H54 (cell line): ENCODE measurements around the gene TVP23A.

Source experiments
- DNase-seq: peaks from one replicate; pipeline ENCODE4 v3.0.0; 2011; ENCODE audit warnings: low spot score, mixed read lengths; ENCODE audit not compliant: insufficient read length
- FAIRE-seq: peaks from 3 replicates; lab custom pipeline; 2011; peaks lifted over from hg19 to GRCh38; lab: Jason Lieb, UNC
- POLR2A ChIP-seq: IDR thresholded peaks from 2 replicates; pipeline ENCODE4 v1.6.1; 2011; ENCODE audit warnings: low read depth, mild to moderate bottlenecking, low read length

The TVP23A gene

DNA sequence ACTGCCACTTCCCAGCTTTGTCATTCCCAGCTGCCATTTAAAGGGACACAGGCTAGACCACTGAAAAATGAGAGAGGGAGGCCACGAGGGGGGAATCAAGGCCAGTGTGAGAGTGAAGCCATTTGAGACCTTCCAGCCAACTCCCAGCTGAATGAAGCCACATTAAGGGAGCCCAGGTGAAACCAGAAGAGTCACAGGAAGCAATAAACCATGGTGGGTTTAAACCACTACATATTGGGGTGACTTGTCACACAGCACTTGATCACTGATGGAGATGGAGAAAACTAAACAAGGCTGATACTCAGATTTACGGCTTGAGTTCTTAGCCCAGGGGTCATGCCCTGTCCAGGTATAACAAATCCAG is 77.8 kb downstream of the TVP23A start:
- no peak for TF ChIP-seq POLR2A
- DNase-seq, result no peak
- FAIRE-seq, result no peak

- FAIRE-seq (no peak), DNase-seq (no peak)
- TF ChIP-seq POLR2A, result no peak
Observed at GRCh38 chr16:10740000-10740844, 78.4 kb downstream of the TVP23A start.

DNA sequence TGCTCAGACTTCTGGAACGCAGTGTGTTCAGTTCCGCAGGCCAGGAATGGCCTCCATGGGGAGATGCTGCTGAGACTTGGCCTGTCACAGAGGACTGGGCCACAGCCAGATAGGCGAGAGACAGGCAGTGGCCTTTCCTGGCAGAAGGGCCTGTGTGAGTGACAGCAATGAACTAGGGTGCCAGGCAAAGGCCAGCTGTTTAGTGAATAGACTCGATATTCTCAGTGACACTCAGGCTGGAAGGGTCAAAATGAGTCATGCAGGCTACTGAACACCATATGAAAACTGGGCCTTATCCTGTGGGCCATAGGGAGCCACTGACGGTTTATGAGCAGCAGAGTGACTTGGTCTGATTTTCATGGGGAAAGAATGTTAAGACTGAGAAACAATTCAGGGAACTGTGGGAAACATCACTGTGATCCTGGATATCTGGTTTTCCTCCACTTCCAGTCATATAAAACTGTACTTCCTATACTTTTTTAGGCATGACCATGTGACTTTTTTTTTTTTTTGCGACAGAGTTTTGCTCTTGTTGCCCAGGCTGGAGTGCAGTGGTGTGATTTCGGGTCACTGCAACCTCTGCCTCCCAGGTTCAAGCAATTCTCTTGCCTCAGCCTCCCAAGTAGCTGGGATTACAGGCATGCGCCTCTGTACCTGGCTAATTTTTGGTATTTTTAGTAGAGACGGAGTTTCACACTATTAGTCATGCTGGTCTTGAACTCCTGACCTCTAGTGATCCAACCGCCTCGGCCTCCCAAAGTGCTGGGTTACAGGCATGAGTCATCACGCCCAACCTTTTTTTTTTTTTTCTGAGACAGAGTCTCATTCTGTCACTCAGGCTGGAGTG is 80.1 kb downstream of the TVP23A start:
- FAIRE-seq, result no peak
- peak; percentile 48 for DNase-seq
- no peak for TF ChIP-seq POLR2A

GRCh38 chr16:10737068-10737625 is 81.4 kb downstream of the TVP23A start:
- FAIRE-seq (no peak), DNase-seq (peak; percentile 27)
- TF ChIP-seq POLR2A, result no peak

GRCh38 chr16:10731790-10732189 is 86.8 kb downstream of the TVP23A start:
- no peak for TF ChIP-seq POLR2A
- DNase-seq, result no peak
- no peak for FAIRE-seq

- no peak for TF ChIP-seq POLR2A
- FAIRE-seq (peak; percentile 66), DNase-seq (peak; percentile 56)
Observed at GRCh38 chr16:10729104-10730048, 89.2 kb downstream of the TVP23A start.

- no peak for DNase-seq
- TF ChIP-seq POLR2A, result no peak
- no peak for FAIRE-seq
Observed at GRCh38 chr16:10728003-10728887, 90.3 kb downstream of the TVP23A start.
